Astrocyte (in vitro differentiated cells and primary cell): ENCODE measurements around the gene KCNH8.

Experiments
- EZH2 ChIP-seq: IDR thresholded peaks from 2 replicates; pipeline ENCODE4 v1.6.1; 2012; ENCODE audit warnings: mild to moderate bottlenecking, low read length, inconsistent platforms; ENCODE audit not compliant: insufficient read depth
- TF ChIP-seq, protein P1 (sequence below): IDR thresholded peaks from 2 replicates; pipeline ENCODE4 v1.5.1; 2011; ENCODE audit warnings: low read depth, mild to moderate bottlenecking, inconsistent platforms, low read length, moderate library complexity; ENCODE audit not compliant: insufficient read depth

DNA sequence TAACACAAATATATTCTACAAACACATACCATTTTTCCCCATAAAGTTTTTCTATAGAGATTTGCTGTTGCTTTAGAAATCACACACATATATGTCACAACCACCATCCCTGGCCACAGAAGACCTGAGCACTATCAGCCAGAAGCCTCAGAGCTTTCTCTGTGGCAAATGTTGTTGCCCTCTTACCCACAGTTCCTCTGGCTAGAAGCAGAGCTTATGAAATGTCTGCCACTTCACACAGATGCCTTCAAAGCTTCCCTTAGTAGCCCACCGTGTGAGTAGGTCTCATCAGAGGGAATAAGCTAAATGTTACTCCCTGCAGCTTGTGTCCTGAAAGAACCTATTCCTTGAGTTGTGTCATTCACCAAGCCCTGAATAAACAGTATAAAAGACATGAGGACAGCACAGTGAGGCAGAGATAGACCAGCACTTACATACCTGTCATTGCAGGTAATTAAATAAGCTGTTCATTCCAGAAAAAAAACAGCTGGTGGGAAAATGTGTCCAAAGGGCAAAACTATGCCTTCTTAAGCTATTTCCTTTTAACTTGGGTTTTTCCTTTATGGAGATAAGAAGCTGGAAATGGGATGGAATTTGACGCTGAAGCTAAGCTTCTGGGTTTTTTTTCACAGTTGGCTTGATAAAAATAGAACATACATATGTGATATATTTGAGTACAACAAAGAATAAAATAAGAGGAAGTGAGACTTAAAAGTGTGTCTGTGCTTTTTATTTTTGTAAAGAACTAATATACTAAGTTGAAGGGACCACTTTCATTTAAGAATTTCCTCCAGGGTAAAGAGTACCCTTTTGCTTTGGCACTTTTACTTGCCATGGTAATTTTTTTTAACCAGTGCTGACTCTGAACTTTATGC is 391.4 kb downstream of the KCNH8 start:
- TF ChIP-seq, protein P1, sequence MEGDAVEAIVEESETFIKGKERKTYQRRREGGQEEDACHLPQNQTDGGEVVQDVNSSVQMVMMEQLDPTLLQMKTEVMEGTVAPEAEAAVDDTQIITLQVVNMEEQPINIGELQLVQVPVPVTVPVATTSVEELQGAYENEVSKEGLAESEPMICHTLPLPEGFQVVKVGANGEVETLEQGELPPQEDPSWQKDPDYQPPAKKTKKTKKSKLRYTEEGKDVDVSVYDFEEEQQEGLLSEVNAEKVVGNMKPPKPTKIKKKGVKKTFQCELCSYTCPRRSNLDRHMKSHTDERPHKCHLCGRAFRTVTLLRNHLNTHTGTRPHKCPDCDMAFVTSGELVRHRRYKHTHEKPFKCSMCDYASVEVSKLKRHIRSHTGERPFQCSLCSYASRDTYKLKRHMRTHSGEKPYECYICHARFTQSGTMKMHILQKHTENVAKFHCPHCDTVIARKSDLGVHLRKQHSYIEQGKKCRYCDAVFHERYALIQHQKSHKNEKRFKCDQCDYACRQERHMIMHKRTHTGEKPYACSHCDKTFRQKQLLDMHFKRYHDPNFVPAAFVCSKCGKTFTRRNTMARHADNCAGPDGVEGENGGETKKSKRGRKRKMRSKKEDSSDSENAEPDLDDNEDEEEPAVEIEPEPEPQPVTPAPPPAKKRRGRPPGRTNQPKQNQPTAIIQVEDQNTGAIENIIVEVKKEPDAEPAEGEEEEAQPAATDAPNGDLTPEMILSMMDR, result no peak
- TF ChIP-seq EZH2, result no peak
